ENCODE measurements around the gene MYH6.

GRCh38 chr14:23349156-23349845, 58.8 kb downstream of the MYH6 start:
- TF ChIP-seq, protein P1, sequence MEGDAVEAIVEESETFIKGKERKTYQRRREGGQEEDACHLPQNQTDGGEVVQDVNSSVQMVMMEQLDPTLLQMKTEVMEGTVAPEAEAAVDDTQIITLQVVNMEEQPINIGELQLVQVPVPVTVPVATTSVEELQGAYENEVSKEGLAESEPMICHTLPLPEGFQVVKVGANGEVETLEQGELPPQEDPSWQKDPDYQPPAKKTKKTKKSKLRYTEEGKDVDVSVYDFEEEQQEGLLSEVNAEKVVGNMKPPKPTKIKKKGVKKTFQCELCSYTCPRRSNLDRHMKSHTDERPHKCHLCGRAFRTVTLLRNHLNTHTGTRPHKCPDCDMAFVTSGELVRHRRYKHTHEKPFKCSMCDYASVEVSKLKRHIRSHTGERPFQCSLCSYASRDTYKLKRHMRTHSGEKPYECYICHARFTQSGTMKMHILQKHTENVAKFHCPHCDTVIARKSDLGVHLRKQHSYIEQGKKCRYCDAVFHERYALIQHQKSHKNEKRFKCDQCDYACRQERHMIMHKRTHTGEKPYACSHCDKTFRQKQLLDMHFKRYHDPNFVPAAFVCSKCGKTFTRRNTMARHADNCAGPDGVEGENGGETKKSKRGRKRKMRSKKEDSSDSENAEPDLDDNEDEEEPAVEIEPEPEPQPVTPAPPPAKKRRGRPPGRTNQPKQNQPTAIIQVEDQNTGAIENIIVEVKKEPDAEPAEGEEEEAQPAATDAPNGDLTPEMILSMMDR (IDR thresholded peaks at IDR 0.05 in 4 of 5, conservative IDR thresholded peaks at IDR 0.05 in 1 of 5): no peak
- no peak for TF ChIP-seq POLR2A (IDR thresholded peaks at IDR 0.05)
